HCT116 (cell line): Measurements from ENCODE around the gene PRPF8. TPM values are rescaled to one million over a fixed set of nuclear protein-coding genes. Genes with fewer than 3 reads are reported as not detected.

Source experiments
- ATAC-seq: fragments of 200-7000 bp; cut with Tn5 transposase; 2 replicates; pipeline ENCODE4 v1.9.1; 2020; ENCODE audit warnings: mild to moderate bottlenecking, moderate library complexity
- BruUV-seq: library from RNA; stranded (reverse); fragments of 400-500 nt; replicated peaks from 2 replicates; lab custom pipeline; 2021; lab: Mats Ljungman, UMichigan
- CTCF ChIA-PET: fragments of 300-600 bp; sonication (Branson Sonifier 250); formaldehyde crosslinking; loops from one replicate; lab custom pipeline; 2021; ENCODE audit warnings: antibody characterized with exemption; lab: Charles Lee
- POLR2A ChIA-PET: fragments of 300-600, 350-600 bp; sonication (Branson Sonifier 250); formaldehyde crosslinking; loops from one replicate; lab custom pipeline; 2021; ENCODE audit warnings: antibody characterized with exemption; lab: Charles Lee
- RAD21 ChIA-PET, 2 experiments: fragments of 300-600 bp; sonication (Branson Sonifier 250); formaldehyde crosslinking; loops; one replicate each; lab custom pipeline; 2023; ENCODE audit warnings: low total read pairs in 2 of 2; ENCODE audit not compliant: uncharacterized antibody in 2 of 2, unreplicated experiment in 2 of 2, low non-redundant PET in 1 of 2; lab: Charles Lee
- DNase-seq: peaks from one replicate; pipeline ENCODE4 v3.0.0-alpha.2; 2010; ENCODE audit warnings: low read depth, low spot score
- H2AFZ ChIP-seq: fragments of 200-600 bp; shearing (Covaris generic), sonication (generic); 2 replicates; pipeline ENCODE4 v1.6.1; 2017; ENCODE audit warnings: low read depth, mixed run types, mixed read lengths, antibody characterized with exemption, low read length; ENCODE audit not compliant: poor library complexity, severe bottlenecking
- H3K27ac ChIP-seq: 2 replicates; pipeline ENCODE4 v1.5.1; 2012; ENCODE audit warnings: low read depth, low read length
- H3K27me3 ChIP-seq: fragments of 200-600 bp; sonication (generic); 2 replicates; pipeline ENCODE4 v1.6.1; 2016; ENCODE audit warnings: mixed run types, low read length, mixed read lengths; ENCODE audit not compliant: insufficient read depth
- H3K36me3 ChIP-seq, 2 experiments: fragments of 200-500 bp in 1 of 2; fragments of 200-600 bp in 1 of 2; sonication (Bioruptor generic) in 1 of 2; sonication (generic) in 1 of 2; 2 replicates each; pipeline versions ENCODE4 v1.5.1 to v1.6.1; 2014 to 2016; ENCODE audit warnings: low read length in 2 of 2, inconsistent platforms in 1 of 2, mixed read lengths in 1 of 2, mixed run types in 1 of 2; ENCODE audit not compliant: insufficient read depth in 2 of 2, control insufficient read depth in 1 of 2
- H3K4me1 ChIP-seq, 2 experiments: fragments of 200-600 bp in 1 of 2; sonication (generic) in 1 of 2; 2 replicates each; pipeline versions ENCODE4 v1.5.1 to v1.6.1; 2012 to 2017; ENCODE audit warnings: low read length in 2 of 2, inconsistent platforms in 1 of 2, mild to moderate bottlenecking in 1 of 2, mixed read lengths in 1 of 2, mixed run types in 1 of 2, moderate library complexity in 1 of 2; ENCODE audit not compliant: insufficient read depth in 2 of 2, control insufficient read depth in 1 of 2
- H3K4me2 ChIP-seq: fragments of 200-600 bp; sonication (generic); 2 replicates; pipeline ENCODE4 v1.6.1; 2017; ENCODE audit warnings: mixed run types, low read length, mixed read lengths
- H3K4me3 ChIP-seq, 2 experiments: fragments of 200-600 bp in 1 of 2; sonication (generic) in 1 of 2; replicated peaks in 1 of 2; 2 replicates each; pipeline ENCODE4 v1.5.1; 2011 to 2016; ENCODE audit warnings: low read length in 2 of 2, control low read depth in 1 of 2, low read depth in 1 of 2, mild to moderate bottlenecking in 1 of 2, mixed read lengths in 1 of 2, mixed run types in 1 of 2
- H3K79me2 ChIP-seq: fragments of 200-600 bp; sonication (generic); 2 replicates; pipeline ENCODE4 v1.6.1; 2017; ENCODE audit warnings: mild to moderate bottlenecking, mixed run types, low read length, moderate library complexity, mixed read lengths; ENCODE audit not compliant: insufficient read depth
- H3K9ac ChIP-seq: fragments of 200-600 bp; sonication (generic); 2 replicates; pipeline ENCODE4 v1.6.1; 2016; ENCODE audit warnings: low read length, mixed read lengths
- H3K9me2 ChIP-seq: fragments of 200-600 bp; sonication (generic), shearing (Covaris generic); 2 replicates; pipeline ENCODE4 v1.6.1; 2017; ENCODE audit warnings: mixed run types, mild to moderate bottlenecking, moderate library complexity; ENCODE audit not compliant: insufficient read depth
- H3K9me3 ChIP-seq, 2 experiments: fragments of 200-500 bp in 1 of 2; fragments of 200-600 bp in 1 of 2; sonication (Bioruptor generic) in 1 of 2; sonication (generic) in 1 of 2; 2 replicates each; pipeline ENCODE4 v1.6.1; 2014 to 2017; ENCODE audit warnings: low read length in 2 of 2, mixed read lengths in 2 of 2, inconsistent platforms in 1 of 2, low read depth in 1 of 2, mild to moderate bottlenecking in 1 of 2, mixed run types in 1 of 2, moderate library complexity in 1 of 2; ENCODE audit not compliant: control insufficient read depth in 1 of 2, insufficient read depth in 1 of 2
- H4K20me1 ChIP-seq: fragments of 200-600 bp; sonication (generic), shearing (Covaris generic); 2 replicates; pipeline ENCODE4 v1.6.1; 2017; ENCODE audit warnings: mixed run types, mild to moderate bottlenecking, moderate library complexity; ENCODE audit not compliant: insufficient read depth
- ATF3 ChIP-seq: IDR thresholded peaks from 2 replicates; pipeline ENCODE4 v1.6.1; 2012
- CBX3 ChIP-seq: IDR thresholded peaks from 2 replicates; pipeline ENCODE4 v1.6.1; 2012; ENCODE audit warnings: low read depth
- CEBPB ChIP-seq: IDR thresholded peaks from 2 replicates; pipeline ENCODE4 v1.6.1; 2012; ENCODE audit warnings: low read depth
- EZH2 ChIP-seq: fragments of 200-600 bp; sonication (generic); IDR thresholded peaks from 2 replicates; pipeline ENCODE4 v1.6.1; 2017; ENCODE audit warnings: antibody characterized with exemption, mixed run types
- EZH2phosphoT487 ChIP-seq: fragments of 200-600 bp; IDR thresholded peaks from 2 replicates; pipeline ENCODE4 v1.6.1; 2018; ENCODE audit warnings: antibody characterized with exemption, borderline replicate concordance
- JUND ChIP-seq: IDR thresholded peaks from 2 replicates; pipeline ENCODE4 v1.6.1; 2012
- MAX ChIP-seq: IDR thresholded peaks from 2 replicates; pipeline ENCODE4 v1.6.1; 2012
- POLR2A ChIP-seq: IDR thresholded peaks from 2 replicates; pipeline ENCODE4 v1.7.0; 2011; ENCODE audit warnings: borderline replicate concordance; ENCODE audit not compliant: insufficient read depth, insufficient read length; ENCODE audit errors: extremely low read depth
- POLR2AphosphoS5 ChIP-seq: IDR thresholded peaks from 2 replicates; pipeline ENCODE4 v1.6.1; 2011; ENCODE audit warnings: mild to moderate bottlenecking, low read depth, low read length, moderate library complexity
- RAD21 ChIP-seq: IDR thresholded peaks from 2 replicates; pipeline ENCODE4 v1.6.1; 2012; ENCODE audit warnings: low read depth, mild to moderate bottlenecking
- SIN3A ChIP-seq: IDR thresholded peaks from 2 replicates; pipeline ENCODE4 v1.6.1; 2012; ENCODE audit warnings: low read depth
- SP1 ChIP-seq: IDR thresholded peaks from 2 replicates; pipeline ENCODE4 v1.6.1; 2012; ENCODE audit warnings: low read depth
- YY1 ChIP-seq: IDR thresholded peaks from 2 replicates; pipeline ENCODE4 v1.6.1; 2011; ENCODE audit warnings: low read length, low read depth, moderate library complexity, mild to moderate bottlenecking; ENCODE audit not compliant: insufficient replicate concordance; ENCODE audit errors: extremely low read depth
- ZBTB33 ChIP-seq: IDR thresholded peaks from 2 replicates; pipeline ENCODE4 v1.6.1; 2011; ENCODE audit warnings: mild to moderate bottlenecking, low read length, moderate library complexity; ENCODE audit not compliant: insufficient replicate concordance; ENCODE audit errors: extremely low read depth
- ZFX ChIP-seq: fragments of 450-650 bp; IDR thresholded peaks from 2 replicates; pipeline ENCODE4 v1.6.1; 2017
- ZNF274 ChIP-seq: fragments of 200-500 bp; sonication (Bioruptor generic); IDR thresholded peaks from 2 replicates; pipeline ENCODE4 v1.6.1; 2014; ENCODE audit warnings: mild to moderate bottlenecking, low read depth, low read length, inconsistent platforms
- intact Hi-C: fragments of 100-400 bp; cut with micrococcal nuclease; formaldehyde crosslinking; loops from 2 replicates; pipeline ENCODE4 v1.10.0; 2022
- total RNA-seq: library from RNA; stranded (reverse); gene quantifications from one replicate; pipeline ENCODE4 v1.2.1, GENCODE V29; 2021; ENCODE audit not compliant: unreplicated experiment
- TF ChIP-seq, protein P1 (sequence below): IDR thresholded peaks from 2 replicates; pipeline ENCODE4 v1.6.1; 2012; ENCODE audit warnings: low read depth

Gene PRPF8
- total RNA-seq, 1 experiment from 2014 or later: 386 TPM

- CTCF ChIA-PET: interaction anchor here (0.6 to 4.2 kb wide), 14 partner anchors 9 to 400 kb away, joined by 3 to 70 read pairs (median 6); partner anchors contain the start of genes RTN4RL1 and SLC43A2
- H3K27me3 ChIP-seq: no peaks in the 10 kb centered on the region
- H3K9ac ChIP-seq: peak within 1 kb of the TSS; percentile 77
- TF ChIP-seq ZFX: no peak
- peak; percentile 34; the same call in 1 of the 2 replicates for TF ChIP-seq POLR2AphosphoS5
- TF ChIP-seq SIN3A: peak; percentile 11; the same call in 1 of the 2 replicates
- no peak for TF ChIP-seq ZNF274
- TF ChIP-seq JUND: no peak
- TF ChIP-seq POLR2A: no peak
- no peak for TF ChIP-seq MAX
- TF ChIP-seq, protein P1, sequence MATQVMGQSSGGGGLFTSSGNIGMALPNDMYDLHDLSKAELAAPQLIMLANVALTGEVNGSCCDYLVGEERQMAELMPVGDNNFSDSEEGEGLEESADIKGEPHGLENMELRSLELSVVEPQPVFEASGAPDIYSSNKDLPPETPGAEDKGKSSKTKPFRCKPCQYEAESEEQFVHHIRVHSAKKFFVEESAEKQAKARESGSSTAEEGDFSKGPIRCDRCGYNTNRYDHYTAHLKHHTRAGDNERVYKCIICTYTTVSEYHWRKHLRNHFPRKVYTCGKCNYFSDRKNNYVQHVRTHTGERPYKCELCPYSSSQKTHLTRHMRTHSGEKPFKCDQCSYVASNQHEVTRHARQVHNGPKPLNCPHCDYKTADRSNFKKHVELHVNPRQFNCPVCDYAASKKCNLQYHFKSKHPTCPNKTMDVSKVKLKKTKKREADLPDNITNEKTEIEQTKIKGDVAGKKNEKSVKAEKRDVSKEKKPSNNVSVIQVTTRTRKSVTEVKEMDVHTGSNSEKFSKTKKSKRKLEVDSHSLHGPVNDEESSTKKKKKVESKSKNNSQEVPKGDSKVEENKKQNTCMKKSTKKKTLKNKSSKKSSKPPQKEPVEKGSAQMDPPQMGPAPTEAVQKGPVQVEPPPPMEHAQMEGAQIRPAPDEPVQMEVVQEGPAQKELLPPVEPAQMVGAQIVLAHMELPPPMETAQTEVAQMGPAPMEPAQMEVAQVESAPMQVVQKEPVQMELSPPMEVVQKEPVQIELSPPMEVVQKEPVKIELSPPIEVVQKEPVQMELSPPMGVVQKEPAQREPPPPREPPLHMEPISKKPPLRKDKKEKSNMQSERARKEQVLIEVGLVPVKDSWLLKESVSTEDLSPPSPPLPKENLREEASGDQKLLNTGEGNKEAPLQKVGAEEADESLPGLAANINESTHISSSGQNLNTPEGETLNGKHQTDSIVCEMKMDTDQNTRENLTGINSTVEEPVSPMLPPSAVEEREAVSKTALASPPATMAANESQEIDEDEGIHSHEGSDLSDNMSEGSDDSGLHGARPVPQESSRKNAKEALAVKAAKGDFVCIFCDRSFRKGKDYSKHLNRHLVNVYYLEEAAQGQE: no peak
- TF ChIP-seq EZH2phosphoT487: no peak
- no peak for TF ChIP-seq CBX3
- TF ChIP-seq CEBPB: no peak
- TF ChIP-seq RAD21: no peak
- no peak for TF ChIP-seq SP1
- no peak for TF ChIP-seq ZBTB33
- TF ChIP-seq ATF3: no peak
- no peak for TF ChIP-seq YY1
- TF ChIP-seq EZH2: no peak
- TF ChIP-seq, all 23 proteins: peak for 2
- peak within 1 kb of the TSS; percentile 65 to 72 for H3K4me3 ChIP-seq
- BruUV-seq: no TSS peak
- H3K27ac ChIP-seq: peak within 1 kb of the TSS; percentile 94
- ChIA-PET POLR2A (interaction anchor here (0.7 to 3.0 kb wide), 10 partner anchors 9 to 187 kb away, joined by 3 to 14 read pairs (median 3); partner anchors contain the start of gene SLC43A2), RAD21 (interaction anchor here (1.1 to 2.0 kb wide), 3 partner anchors 64 to 76 kb away, joined by 4 to 13 read pairs (median 5); no protein-coding TSS in a partner anchor)
- no peak within 1 kb of the TSS for H2AFZ ChIP-seq
- no peaks in the 10 kb centered on the region for H3K9me3 ChIP-seq
- peak within 1 kb of the TSS; percentile 99 for H3K4me2 ChIP-seq
- H3K4me1 ChIP-seq: peaks cover 16 to 40% of the 10 kb centered on the region in 2 experiments
- ATAC-seq (peak; percentile 39), DNase-seq (peak; percentile 24)
- H3K9me2 ChIP-seq: no peaks in the 10 kb centered on the region
- no peaks in the 10 kb centered on the region for H3K79me2 ChIP-seq
- H4K20me1 ChIP-seq: no peaks in the 10 kb centered on the region
- intact Hi-C loops: loop anchor here (2.0 to 5.0 kb wide), 2 partner anchors 75 to 393 kb away; no protein-coding TSS in a partner anchor
- peaks cover 31 to 43% of the 10 kb centered on the region in 2 experiments for H3K36me3 ChIP-seq
These were observed 34.7 kb downstream of the PRPF8 start, which contains the start of gene RILP for GRCh38 chr17:1649844-1650501. Gene RILP, minus strand, starts transcription at chr17:1649866. Its CDS starts 62 bp downstream, at chr17:1649804.
